Activated T-helper 1 cell treated with anti-CD3 and anti-CD28 coated beads, Interleukin-2, amount 50 U/mL, for 16 hours (primary cell): Measurements from ENCODE around the gene KLHL6.
"Not testable (repeated sequence)": the region's sequence is repeated elsewhere in the genome, so short reads cannot be mapped to it uniquely, and the experiment has no call there.

Experiments
- DNase-seq, 2 donors: peaks; one replicate each; pipeline ENCODE4 v3.0.0-alpha.2; 2020; ENCODE audit warnings: low read depth in 1 of 2, low spot score in 1 of 2

KLHL6 gene

DNA sequence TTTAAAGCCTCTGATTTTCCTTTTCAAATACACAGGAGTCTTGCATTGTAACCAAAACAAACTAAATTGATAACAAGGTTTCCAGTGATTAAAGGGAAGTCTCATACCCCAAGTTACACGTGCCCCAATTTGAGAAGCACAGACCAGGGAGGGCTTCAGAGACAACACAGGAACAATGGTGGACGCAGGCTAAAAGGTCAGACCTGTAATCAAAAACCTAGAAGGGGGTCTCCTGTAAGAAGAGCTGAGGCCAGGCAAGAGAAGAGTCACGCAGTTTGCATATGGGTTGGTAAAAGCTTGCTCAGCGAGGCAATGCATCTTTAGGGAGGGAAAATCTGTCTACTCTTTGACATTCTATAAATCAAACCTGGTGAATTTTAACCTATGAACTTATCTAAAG lies 68.5 kb downstream of the KLHL6 start:
- no peak for DNase-seq

DNA sequence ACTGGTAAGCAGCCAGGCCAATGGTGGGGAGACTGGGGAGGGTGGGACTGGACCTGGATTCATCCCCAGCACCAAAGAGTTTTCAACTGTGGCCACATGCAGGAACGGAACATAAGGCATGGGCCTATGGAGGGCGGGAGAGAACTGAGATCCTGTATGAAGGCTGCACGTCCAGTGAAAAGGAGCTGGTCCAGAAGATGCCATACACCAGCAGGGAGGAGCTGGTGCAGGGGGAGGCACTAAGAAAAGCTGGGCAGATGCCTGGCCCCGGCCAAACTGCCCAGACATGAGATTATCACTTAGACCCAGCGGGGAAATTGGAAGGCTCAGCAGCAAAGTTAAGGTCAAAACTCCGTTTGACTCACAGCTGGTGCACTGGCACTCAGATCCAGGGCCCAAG lies 69.0 kb downstream of the KLHL6 start:
- DNase-seq, result no peak

DNA sequence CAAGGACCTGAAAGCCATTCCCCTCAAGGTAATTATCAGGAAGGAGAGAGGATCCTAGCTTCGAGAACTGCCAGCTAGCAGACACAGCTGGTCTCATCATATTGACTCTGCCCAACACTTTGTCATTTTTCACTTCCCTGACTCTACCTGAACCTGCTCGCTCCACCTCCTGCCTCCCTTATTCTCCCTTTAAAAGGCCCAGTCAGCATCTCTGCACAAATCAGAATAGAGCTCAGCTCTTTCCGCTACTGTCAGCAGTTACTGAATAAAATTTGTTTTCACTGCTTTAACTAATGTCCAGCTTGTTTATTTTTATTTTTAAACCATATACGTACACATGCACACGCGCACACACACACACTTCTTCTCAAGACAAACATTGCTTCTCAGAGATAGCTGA lies 69.9 kb downstream of the KLHL6 start:
- no peak for DNase-seq

DNA sequence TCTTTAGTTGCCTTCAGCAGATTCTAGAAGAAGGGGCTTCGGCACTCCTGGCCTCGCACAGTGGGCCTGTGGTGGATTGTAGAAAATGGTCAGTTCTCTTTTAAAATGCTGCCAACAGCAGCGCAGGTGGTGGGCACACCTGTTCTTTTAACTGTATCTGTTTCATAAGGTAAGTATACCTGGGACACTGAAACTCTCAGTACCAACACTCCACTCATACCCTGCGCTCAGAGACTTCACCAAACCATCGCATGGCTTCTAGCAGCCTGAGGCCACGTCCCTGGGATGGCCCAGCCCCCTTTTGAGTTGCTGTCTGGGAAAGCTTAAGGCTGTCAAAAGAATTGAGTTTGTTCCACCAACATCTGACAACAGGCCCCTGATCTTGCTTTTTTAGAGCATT lies 70.4 kb downstream of the KLHL6 start:
- no peak for DNase-seq

DNA sequence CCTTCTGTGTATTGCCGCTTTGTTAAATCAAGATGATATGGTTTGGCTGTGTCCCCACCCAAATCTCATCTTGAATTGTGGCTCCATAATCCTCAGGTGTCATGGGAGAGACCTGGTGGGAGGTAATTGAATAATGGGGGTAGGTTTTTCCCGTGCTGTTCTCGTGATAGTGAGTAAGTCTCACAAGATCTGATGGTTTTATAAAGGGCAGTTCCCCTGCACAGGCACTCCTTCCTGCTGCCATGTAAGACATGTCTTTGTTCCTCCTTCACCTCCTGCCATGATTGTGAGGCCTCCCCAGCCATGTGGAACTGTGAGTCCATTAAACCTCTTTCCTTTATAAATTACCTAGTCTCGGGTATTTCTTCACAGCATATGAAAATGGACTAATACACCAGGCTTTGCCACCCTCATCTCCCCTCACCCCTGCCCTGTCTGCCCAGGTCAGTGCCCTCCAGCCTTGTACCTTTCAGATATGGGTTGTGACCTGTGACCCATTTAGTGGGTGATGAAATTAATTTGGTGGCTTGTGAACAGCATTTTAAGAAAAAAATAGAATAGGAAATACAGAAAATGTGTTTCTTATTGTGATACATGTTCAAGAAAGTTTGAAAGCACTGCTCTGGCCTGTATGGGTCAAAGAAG lies 71.0 kb downstream of the KLHL6 start:
- DNase-seq, result no peak

DNA sequence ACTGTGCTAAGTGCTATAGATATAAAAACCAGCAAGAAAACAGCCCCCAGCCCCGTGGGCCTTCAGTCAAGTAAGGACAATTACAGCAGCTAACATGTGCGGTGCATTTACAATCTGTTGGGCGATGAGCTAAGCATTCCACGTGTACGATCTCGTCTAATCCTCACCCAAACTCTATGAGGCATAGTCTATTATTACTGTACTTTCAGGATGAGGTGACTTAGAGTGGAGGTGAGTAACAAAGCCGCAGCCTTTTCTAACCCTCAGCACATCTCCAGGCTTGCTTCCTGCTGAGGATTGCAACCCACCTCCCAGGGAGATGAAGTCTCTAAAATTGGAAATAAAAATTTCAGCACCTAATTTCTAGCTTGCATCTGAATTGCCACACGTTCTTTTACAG lies 73.9 kb downstream of the KLHL6 start:
- DNase-seq, result no peak

DNA sequence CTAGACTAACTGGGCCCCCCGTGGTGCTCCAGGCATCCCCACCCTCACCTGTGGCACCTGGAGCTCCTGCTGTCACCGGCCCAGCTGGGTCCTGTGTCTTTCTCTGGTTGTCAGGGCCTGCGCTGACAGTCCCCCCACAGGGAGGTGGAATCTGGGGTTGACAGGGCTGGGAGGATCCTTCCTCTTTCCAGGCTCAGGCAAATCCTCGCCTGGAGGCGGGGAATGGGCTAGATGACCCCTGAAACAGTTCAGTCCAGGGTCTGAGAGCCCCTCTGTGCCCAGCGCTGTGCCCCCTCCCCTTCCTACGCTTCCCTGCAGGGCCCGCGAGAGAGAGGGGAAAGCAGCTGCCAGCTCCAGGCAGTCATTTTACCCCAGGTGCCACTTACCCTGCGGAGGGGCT lies 77.0 kb downstream of the KLHL6 start:
- DNase-seq, result no peak

DNA sequence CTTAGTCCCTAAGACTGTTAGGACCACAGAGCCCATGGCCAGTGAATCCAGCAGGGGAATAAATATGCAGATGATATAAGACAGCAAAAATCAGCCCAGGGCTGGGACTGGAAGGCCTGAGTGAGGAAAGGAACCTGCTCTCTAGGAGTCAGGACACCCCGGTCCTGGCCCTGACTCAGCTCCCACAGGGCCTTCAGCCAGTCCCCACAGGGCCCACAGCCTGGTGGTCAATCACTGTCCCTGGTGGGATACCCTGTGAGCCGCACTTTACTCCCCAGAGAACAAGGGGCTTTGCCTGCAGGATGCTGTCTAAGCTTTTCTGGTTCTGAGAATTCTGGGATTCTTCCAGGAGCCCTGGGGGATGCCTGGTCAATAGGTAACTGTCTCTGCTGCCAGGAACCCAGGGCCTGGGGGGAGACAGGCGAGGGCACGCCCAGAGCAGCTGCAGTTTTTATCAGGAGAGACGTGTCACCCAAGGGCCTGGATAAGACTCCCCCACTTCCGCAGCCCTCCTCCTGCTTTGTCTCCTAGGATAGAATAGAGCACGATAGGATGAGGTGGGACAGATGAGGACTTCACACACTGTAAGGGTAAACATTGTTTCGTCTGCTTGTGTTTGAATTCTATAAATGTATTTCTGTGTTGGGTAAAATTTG lies 77.6 kb downstream of the KLHL6 start:
- no peak for DNase-seq

DNA sequence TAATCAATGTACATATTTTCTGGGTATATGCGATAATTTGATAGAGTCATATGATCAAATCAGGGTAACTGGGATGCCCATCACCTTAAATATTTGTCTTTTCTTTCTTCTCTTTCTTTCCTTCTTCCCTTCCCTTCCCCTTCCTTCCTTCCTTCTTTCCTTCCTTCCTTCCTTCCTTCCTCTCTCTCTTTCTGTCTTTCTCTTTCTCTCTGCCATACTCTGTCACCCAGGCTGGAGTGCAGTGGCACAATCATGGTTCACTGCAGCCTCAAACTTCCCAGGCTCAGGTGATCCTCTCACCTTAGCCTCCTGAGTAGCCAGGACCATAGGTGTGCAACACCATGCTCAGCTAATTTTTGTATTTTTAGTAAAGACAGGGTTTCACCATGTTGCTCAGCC lies 79.7 kb downstream of the KLHL6 start:
- not testable (repeated sequence) for DNase-seq

DNA sequence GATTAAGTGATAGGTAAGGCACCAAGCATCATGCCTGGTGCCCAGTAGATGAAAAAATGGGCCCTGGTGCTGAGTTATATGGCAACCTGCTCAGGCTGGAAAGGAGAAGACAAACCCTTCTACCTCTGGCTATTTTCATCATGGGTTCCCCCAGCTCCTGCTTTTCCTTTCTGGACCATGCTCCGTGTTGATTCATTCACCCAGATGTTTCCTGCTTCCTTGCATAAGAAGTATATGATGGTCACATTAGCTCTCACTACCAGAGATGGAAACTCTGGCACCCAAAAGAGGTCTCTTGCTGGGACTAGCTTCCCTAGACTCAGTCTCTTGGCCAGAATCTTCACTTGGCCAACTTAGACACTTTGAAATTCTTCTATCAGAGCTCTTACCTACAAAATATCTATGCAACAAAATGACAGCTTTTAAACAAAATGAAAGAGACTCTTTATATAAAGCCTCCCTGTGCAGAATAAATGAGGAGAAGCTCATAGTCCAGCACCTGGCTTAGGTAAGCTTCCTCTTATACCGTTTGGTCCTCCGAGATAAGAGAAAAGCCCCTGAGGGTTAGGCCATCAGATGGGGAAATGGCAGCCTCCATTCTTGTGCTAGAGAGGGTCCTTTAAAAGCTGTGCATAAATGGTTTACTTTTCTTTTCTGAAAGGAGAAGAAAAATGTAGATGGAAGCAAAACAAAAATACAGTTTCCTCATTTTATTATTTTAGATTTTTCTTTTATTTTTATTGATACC lies 80.3 kb downstream of the KLHL6 start:
- DNase-seq, result no peak

DNA sequence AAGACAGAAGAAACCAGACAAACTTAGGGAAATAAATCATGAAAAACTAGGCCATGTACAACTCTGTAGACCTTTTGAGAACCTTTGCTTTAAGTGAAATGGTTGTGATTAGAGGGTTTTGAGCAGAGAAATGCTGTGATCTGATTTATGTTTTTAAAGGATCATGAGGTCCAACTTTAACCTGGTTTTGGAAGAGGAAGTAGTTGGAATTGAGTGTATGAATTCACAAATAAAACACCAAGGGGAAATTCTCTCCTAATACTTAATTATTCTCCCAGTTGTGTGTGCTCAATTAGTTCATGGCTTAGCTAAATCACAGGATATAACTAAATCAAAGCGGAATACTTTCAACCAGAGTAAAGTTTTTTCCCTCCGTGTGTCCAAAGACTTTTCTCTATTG lies 81.5 kb downstream of the KLHL6 start:
- no peak for DNase-seq

DNA sequence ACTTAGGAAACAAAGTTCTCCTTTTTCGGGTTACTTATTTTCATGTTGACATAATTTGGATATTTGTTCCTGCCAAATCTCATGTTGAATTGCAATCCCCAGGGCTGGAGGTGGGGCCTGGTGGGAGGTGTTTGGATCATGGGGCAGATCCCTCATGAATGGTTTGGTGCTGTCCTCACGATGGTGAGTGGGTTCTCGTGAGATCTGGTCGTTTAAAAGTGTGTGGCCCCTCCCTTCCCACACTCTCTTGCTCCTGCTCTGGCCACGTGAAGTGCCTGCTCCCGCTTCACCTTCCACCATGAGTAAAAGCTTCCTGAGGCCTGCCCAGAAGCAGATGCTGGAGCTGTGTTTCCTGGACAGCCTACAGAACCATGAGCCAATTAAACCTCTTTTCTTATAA lies 83.4 kb downstream of the KLHL6 start:
- DNase-seq, result no peak

DNA sequence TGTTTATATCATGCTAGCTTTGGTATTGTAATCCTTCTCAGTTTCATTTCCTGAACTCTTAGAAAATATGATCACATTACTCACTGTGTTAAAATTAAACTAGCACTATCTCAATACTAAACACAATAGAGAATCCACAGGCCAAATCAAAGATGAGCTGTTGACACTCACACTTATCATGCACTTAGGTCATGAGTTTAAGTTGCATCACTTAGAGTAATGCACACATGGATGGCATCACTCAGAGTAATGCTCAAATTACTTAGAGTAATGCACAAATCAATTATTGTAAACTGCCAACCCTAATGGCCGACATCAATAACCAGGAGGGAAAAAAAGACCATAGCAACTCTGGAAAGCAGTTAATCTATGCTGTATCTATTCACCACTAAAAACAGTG lies 87.1 kb downstream of the KLHL6 start:
- no peak for DNase-seq

DNA sequence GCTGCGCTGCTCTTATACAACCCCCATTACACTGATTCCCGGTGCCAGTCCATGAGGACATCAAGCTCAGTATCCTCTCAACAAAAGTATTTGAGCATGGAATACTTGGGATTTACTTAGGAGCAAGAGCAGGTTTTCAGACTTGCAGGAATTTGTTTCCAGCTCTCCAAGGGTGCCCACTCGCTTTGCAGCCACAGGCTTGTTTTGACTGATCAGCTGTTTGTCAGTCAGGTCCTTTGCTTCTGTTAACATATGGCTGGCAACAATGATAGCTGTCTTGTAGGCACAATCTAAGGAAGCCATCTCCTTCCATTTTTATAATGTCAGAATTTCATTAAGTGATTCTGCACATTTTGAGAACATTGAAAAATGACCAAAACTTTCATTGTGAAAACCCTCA lies 88.9 kb downstream of the KLHL6 start:
- no peak for DNase-seq

DNA sequence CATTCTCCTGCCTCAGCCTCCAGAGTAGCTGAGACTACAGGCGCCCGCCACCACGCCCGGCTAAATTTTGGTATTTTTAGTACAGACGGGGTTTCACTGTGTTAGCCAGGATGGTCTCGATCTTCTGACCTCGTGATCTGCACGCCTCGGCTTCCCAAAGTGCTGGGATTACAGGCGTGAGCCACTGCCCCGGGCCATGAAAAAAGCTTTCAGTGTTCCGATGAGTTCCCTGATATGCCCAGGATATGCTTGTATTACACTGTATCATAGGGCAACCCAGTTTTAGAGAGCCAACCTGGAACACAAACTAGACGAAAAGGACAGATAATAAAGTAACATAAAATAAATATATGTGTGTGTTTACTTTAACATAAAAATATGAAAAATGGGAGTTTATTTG lies 89.8 kb downstream of the KLHL6 start:
- not testable (repeated sequence) for DNase-seq

DNA sequence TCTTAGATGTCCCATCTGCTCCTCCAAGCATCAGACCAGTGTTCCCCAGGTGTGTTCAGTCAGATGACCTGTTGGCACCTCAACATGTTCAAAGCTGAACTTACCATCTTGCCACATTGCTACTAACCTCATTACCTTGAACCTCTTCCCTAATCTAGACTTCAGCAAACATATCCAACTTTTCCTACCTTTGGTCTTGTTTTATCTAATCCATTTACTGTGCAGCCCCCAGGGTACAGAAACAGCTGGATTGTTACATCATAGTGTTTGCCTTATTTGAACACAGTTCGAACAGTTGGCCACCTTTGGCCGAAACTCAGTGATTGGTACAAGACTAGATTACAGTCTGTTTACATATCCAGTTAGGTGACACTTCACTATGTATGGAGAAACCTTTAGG lies 91.0 kb downstream of the KLHL6 start:
- DNase-seq, result no peak

DNA sequence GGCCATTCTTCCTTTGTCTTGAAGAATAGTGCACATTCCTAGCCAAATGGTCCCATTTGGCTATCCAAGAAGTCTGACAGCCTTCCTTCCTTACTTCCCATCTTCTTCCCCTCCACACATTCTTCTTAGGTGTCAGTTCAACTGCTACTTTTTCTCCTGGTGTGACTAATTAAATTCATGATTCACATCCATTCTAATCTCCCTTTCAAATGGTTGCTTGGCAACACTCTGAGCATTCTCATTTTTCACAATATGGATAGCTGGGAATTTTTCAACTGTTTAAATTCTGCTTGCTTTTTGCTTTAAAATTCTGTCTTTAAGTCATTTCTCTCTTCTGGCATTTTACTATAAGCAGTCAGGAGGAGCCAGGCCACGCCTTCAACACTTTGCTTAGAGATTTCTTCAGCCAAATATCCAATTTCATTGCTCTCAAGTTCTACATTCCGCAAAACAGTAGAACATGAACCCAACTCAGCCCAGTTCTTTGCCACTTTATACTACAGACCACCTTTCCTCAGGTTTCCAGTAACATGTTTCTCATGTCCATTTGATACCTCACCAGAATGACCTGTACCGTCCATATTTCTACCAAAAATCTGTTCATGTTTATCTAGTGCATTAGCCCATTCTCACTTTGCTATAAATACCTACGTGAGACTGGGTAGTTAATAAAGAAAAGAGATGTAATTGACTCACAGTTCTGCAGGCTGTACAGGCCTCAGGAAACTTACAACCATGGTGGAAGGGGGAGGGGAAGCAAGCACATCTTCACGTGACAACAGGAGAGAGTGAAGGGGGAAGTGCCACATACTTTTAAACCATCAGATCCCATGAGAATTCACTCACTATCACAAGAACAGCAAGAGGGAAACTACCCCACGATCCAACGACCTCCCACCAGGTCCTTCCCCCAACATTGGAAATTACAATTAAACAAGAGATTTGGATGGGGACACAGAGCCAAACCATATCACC lies 95.1 kb downstream of the KLHL6 start:
- no peak for DNase-seq

DNA sequence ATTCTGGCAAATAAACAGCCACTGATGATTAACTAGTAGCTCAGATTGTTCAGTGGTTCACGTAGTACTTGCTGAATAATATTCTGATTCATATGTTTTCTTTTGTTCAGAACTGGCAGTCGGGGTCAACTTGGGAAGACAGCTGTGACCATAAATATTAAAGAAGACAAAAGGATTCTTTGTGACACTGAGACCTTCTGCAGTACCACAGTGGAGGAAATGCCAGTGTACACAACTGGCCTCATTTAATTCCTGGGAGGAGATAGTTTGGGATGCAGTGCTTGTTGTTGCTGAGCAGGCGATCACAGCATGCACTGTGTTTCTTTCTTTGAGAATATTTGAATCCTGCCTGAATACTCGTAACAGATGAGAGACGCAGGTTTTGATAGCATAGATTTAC lies 100.4 kb downstream of the KLHL6 start:
- no peak for DNase-seq

DNA sequence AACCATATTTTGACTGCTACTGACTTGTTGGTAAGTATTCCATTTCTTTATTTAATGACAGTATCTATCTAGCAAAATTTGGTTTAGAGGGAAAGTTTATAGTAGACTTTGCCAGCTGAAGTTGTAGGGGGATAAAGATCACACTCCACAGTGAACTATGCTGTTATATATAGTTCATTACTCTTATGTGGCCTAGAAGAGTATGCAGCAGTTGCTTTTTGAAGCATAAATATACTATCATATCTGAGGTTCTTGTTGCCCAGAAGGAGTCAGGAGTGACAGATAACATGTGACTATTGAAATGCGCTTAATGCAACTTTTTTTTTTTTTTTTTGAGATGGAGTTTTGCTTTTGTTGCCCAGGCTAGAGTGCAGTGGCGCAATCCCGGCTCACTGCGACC lies 101.4 kb downstream of the KLHL6 start:
- no peak for DNase-seq

DNA sequence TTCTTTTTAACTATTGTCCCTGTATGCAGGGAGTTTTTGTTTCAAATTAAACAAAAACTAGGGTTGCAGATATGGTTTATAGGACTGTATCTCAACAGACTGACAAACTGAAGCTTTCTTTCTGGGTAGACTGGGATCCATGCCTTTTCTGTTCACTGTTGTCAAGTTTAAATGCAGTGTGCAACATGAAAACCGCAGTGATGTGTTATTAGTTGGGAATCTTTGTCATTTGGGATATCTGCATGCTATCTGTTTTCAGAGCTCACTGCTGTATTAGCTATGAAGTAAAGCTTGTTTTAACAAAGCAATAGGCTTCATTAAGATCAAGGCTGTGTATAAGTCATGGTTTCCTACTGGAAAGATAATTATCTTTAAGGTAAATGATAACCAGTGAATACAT lies 105.7 kb downstream of the KLHL6 start:
- DNase-seq, result no peak

DNA sequence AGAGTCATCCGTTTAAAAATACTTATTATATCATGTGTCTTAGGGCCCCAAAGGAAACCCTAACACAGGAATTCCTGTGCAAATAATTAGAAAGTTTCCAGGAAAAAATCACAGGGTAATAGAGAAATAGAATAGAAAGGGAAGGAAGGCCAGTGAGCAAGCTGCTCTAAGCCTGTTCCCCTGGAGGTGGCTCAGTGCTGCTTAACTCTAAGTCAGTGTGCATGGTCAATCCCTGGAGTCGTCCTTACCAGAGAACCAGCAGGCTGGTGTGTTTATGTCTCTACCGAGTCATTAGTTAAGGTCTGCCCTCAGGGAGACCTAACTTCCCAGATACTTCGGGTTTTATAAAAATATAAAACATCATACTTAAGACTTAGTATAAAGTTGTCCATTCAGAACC lies 106.1 kb downstream of the KLHL6 start:
- DNase-seq, result no peak
